H1 (cell line): Measurements from ENCODE around the gene NLGN4Y. TPM values are rescaled to one million over a fixed set of nuclear protein-coding genes. Genes with fewer than 3 reads are reported as not detected.

Experiments
- polyA plus RNA-seq, 7 experiments: library from polyadenylated mRNA; depleted of rRNA in 3 of 7; stranded (reverse) in 5 of 7; unstranded in 2 of 7; fragments of >200 nt in 5 of 7; fragments of 200-250 nt in 2 of 7; gene quantifications; 1 replicate in 5 of 7; 2 replicates in 1 of 7; 4 replicates in 1 of 7; pipeline versions ENCODE4 v1.2.1 to v1.2.3, GENCODE V29; 2011 to 2013; ENCODE audit warnings: missing spikeins in 2 of 7, mixed read lengths in 2 of 7
- total RNA-seq: library from RNA; stranded (reverse); fragmentation: NEBNext Ultra II Directional; extraction: Animal tissue kit (Norgen Biotek cat#: 25700); gene quantifications from 2 replicates; pipeline ENCODE4 v1.2.1, GENCODE V29; 2021
- TF ChIP-seq, protein P1 (sequence below): fragments of 300-600 bp; sonication (generic); IDR thresholded peaks from 2 replicates; pipeline ENCODE4 v1.7.1; 2012; ENCODE audit warnings: low read length, moderate library complexity, mild to moderate bottlenecking, inconsistent platforms; ENCODE audit not compliant: insufficient replicate concordance

NLGN4Y gene
- total and polyA plus RNA-seq, 2 of the 8 experiments (the other 6 are each of a cell fraction or from before 2014, with no cell fraction given), result 35.7 to 51.3 TPM

DNA sequence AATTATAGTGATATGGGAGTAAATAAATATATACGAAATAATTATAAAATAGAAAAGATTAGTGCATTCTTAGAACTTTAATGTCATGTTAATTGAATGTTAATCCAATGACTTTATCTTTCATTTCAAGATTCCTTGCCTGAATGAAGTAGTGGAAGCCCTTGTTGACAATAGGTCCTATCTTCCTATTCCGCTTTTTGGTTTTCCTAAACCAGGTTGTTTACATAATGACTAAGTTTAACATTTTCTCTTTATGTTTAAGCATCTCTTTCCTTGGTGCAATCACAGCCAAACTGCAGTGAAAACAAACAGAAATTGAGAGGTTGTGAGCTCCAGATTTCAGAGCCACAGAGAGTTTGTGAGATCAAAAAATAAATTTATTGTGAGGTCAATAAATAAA lies 109.4 kb downstream of the NLGN4Y start (continued):
- TF ChIP-seq, protein P1, sequence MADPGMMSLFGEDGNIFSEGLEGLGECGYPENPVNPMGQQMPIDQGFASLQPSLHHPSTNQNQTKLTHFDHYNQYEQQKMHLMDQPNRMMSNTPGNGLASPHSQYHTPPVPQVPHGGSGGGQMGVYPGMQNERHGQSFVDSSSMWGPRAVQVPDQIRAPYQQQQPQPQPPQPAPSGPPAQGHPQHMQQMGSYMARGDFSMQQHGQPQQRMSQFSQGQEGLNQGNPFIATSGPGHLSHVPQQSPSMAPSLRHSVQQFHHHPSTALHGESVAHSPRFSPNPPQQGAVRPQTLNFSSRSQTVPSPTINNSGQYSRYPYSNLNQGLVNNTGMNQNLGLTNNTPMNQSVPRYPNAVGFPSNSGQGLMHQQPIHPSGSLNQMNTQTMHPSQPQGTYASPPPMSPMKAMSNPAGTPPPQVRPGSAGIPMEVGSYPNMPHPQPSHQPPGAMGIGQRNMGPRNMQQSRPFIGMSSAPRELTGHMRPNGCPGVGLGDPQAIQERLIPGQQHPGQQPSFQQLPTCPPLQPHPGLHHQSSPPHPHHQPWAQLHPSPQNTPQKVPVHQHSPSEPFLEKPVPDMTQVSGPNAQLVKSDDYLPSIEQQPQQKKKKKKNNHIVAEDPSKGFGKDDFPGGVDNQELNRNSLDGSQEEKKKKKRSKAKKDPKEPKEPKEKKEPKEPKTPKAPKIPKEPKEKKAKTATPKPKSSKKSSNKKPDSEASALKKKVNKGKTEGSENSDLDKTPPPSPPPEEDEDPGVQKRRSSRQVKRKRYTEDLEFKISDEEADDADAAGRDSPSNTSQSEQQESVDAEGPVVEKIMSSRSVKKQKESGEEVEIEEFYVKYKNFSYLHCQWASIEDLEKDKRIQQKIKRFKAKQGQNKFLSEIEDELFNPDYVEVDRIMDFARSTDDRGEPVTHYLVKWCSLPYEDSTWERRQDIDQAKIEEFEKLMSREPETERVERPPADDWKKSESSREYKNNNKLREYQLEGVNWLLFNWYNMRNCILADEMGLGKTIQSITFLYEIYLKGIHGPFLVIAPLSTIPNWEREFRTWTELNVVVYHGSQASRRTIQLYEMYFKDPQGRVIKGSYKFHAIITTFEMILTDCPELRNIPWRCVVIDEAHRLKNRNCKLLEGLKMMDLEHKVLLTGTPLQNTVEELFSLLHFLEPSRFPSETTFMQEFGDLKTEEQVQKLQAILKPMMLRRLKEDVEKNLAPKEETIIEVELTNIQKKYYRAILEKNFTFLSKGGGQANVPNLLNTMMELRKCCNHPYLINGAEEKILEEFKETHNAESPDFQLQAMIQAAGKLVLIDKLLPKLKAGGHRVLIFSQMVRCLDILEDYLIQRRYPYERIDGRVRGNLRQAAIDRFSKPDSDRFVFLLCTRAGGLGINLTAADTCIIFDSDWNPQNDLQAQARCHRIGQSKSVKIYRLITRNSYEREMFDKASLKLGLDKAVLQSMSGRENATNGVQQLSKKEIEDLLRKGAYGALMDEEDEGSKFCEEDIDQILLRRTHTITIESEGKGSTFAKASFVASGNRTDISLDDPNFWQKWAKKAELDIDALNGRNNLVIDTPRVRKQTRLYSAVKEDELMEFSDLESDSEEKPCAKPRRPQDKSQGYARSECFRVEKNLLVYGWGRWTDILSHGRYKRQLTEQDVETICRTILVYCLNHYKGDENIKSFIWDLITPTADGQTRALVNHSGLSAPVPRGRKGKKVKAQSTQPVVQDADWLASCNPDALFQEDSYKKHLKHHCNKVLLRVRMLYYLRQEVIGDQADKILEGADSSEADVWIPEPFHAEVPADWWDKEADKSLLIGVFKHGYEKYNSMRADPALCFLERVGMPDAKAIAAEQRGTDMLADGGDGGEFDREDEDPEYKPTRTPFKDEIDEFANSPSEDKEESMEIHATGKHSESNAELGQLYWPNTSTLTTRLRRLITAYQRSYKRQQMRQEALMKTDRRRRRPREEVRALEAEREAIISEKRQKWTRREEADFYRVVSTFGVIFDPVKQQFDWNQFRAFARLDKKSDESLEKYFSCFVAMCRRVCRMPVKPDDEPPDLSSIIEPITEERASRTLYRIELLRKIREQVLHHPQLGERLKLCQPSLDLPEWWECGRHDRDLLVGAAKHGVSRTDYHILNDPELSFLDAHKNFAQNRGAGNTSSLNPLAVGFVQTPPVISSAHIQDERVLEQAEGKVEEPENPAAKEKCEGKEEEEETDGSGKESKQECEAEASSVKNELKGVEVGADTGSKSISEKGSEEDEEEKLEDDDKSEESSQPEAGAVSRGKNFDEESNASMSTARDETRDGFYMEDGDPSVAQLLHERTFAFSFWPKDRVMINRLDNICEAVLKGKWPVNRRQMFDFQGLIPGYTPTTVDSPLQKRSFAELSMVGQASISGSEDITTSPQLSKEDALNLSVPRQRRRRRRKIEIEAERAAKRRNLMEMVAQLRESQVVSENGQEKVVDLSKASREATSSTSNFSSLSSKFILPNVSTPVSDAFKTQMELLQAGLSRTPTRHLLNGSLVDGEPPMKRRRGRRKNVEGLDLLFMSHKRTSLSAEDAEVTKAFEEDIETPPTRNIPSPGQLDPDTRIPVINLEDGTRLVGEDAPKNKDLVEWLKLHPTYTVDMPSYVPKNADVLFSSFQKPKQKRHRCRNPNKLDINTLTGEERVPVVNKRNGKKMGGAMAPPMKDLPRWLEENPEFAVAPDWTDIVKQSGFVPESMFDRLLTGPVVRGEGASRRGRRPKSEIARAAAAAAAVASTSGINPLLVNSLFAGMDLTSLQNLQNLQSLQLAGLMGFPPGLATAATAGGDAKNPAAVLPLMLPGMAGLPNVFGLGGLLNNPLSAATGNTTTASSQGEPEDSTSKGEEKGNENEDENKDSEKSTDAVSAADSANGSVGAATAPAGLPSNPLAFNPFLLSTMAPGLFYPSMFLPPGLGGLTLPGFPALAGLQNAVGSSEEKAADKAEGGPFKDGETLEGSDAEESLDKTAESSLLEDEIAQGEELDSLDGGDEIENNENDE, result no peak
- TF ChIP-seq, all 59 proteins: peak for 0
